Breast epithelium (tissue), 4 donors: Measurements from ENCODE around the gene ZNF367. TPM values are rescaled to one million over a fixed set of nuclear protein-coding genes. Genes with fewer than 3 reads are reported as not detected.

Experiments used
- DNase-seq, 2 donors: peaks; one replicate each; pipeline ENCODE4 v3.0.0-alpha.2; 2019; ENCODE audit warnings: low spot score in 2 of 2
- H3K27ac ChIP-seq, 2 donors: fragments of 200-600 bp; sonication (generic) in 1 of 2; one replicate each; pipeline ENCODE4 v1.5.1; 2016 to 2019; ENCODE audit warnings: mild to moderate bottlenecking in 1 of 2
- H3K27me3 ChIP-seq, 2 donors: fragments of 200-600 bp; sonication (generic) in 1 of 2; one replicate each; pipeline versions ENCODE4 v1.5.1 to v1.6.0; 2017 to 2019; ENCODE audit warnings: control low read depth in 1 of 2, mild to moderate bottlenecking in 1 of 2
- H3K36me3 ChIP-seq: fragments of 200-600 bp; one replicate; pipeline ENCODE4 v1.5.1; 2019
- H3K4me1 ChIP-seq, 2 donors: fragments of 200-600 bp; sonication (generic); one replicate each; pipeline ENCODE4 v1.5.1; 2016 to 2019; ENCODE audit warnings: control low read depth in 1 of 2
- H3K4me3 ChIP-seq, 3 donors: fragments of 200-600 bp; sonication (generic); 1 replicate in 2 of 3; 2 replicates in 1 of 3; pipeline ENCODE4 v1.5.1; 2016 to 2019; ENCODE audit warnings: mild to moderate bottlenecking in 3 of 3, moderate library complexity in 2 of 3
- H3K9me3 ChIP-seq, 2 donors: fragments of 200-600 bp; sonication (generic) in 1 of 2; one replicate each; pipeline ENCODE4 v1.5.1; 2016 to 2019; ENCODE audit warnings: control low read depth in 1 of 2
- POLR2A ChIP-seq: fragments of 450-650 bp; IDR thresholded peaks from one replicate; pipeline ENCODE4 v1.6.1; 2016; ENCODE audit warnings: antibody characterized with exemption, mild to moderate bottlenecking, moderate library complexity
- POLR2AphosphoS5 ChIP-seq, 3 donors: sonication (generic); formaldehyde crosslinking; IDR thresholded peaks; one replicate each; pipeline ENCODE4 v1.6.1; 2017; ENCODE audit warnings: antibody characterized with exemption in 3 of 3
- intact Hi-C: fragments of 100-400 bp; cut with DNase I; formaldehyde crosslinking; loops from one replicate; pipeline ENCODE4 v1.15.1; 2023; ENCODE audit warnings: low total_unique reads
- total RNA-seq, 3 donors: library from RNA; depleted of rRNA; stranded (reverse); fragments of >200 nt; gene quantifications; one replicate each; pipeline ENCODE4 v1.1.0, GENCODE V29; 2016
- TF ChIP-seq, protein P1 (sequence below), 3 donors: fragments of 450-650 bp; IDR thresholded peaks; one replicate each; pipeline ENCODE4 v1.5.1; 2016 to 2017; ENCODE audit warnings: antibody characterized with exemption in 3 of 3, mild to moderate bottlenecking in 3 of 3, moderate library complexity in 3 of 3

ZNF367 gene
- total RNA-seq, 3 donors from 2014 or later, result 0.98 to 1.8 (median 1.2) TPM

DNA sequence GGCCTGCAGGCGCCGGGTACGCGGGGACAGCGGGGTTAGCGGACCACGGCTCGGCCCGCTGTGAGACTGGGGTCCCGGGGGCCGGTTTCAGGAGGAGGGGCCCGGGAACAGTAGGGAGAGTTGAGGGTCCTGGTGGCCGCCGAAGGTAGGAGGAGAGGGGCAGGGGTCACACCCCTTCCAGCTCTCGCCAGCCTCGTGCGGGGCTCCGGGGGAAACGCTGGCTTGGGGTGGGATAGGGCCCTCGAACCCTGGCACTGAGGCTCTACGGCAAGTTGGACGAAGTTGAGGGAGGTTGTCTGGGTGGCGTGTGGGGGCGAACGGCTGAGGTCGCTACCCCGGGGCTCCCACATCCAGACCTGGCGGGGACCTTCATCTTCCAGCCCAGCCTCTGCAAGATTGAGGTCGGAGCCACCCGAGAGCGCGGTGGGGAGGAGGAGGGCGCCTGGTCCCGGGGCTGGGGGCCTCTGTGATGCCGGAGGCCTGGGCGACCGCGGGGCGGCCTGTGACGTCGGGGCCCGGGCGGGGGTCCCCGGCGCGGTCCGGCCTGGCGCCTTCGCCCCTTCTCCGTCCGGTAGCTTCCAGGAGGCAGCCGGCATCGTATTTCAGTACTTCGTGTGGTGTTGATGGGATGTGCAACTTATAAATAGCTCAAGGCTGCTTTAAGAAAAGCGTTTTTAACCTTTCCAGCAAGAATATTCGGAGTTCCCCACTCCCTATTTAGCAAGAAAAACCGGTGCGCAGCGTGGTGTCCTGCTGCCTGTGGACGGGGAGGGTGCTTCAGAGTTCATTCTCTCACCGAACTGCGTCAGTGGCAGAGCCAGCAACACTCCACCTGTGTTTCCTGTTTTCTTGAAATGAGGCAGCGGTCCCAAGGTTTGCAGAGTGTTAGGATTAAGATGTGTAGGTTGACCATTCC lies 32.7 kb upstream of the ZNF367 start:
- Histone ChIP-seq H3K36me3 (no peaks in the 10 kb centered on the region), H3K4me3 (peak overlapping the region; percentile 76 to 95 (median 78)), H3K27ac (peak overlapping the region; percentile 81 to 89), H3K27me3 (no peaks in the 10 kb centered on the region), H3K9me3 (no peaks in the 10 kb centered on the region), H3K4me1 (no peaks in the 10 kb centered on the region)
- intact Hi-C loops, result no loop called here
- TF ChIP-seq, protein P1, sequence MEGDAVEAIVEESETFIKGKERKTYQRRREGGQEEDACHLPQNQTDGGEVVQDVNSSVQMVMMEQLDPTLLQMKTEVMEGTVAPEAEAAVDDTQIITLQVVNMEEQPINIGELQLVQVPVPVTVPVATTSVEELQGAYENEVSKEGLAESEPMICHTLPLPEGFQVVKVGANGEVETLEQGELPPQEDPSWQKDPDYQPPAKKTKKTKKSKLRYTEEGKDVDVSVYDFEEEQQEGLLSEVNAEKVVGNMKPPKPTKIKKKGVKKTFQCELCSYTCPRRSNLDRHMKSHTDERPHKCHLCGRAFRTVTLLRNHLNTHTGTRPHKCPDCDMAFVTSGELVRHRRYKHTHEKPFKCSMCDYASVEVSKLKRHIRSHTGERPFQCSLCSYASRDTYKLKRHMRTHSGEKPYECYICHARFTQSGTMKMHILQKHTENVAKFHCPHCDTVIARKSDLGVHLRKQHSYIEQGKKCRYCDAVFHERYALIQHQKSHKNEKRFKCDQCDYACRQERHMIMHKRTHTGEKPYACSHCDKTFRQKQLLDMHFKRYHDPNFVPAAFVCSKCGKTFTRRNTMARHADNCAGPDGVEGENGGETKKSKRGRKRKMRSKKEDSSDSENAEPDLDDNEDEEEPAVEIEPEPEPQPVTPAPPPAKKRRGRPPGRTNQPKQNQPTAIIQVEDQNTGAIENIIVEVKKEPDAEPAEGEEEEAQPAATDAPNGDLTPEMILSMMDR (IDR thresholded peaks at IDR 0.05), result no peak
- TF ChIP-seq POLR2A, result no peak
- TF ChIP-seq POLR2AphosphoS5 (IDR thresholded peaks at IDR 0.05), result no peak
- peak in 1 of 2 donors; percentile 32 for DNase-seq

DNA sequence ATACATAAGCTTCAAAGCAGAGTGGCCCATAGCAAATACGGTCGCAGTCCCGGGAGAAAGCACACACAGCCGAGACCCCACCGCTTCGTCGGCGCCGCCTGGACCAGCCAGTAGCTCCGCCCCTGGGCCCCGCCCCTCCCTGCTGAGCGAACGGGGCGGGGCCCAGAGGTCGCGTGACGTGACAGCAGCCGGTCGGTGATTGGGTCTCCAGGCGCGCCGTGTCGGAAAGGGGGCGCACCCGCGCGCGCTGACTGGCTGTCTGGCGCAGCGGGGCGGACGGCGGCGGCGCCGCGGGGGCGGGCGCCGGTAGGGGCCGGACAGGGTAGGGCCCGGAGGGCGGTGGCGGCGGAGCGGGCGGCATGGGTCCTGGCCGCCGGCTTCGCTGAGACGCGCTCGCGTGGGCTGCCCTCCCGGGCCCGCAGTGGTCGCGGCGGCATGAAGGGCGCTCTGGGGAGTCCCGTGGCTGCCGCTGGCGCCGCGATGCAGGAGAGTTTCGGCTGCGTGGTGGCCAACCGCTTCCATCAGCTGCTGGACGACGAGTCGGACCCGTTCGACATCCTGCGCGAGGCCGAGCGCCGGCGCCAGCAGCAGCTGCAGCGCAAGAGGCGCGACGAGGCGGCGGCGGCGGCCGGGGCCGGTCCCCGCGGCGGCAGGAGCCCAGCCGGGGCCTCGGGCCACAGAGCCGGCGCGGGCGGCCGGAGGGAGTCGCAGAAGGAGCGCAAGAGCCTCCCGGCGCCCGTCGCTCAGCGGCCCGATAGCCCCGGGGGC lies 31.9 kb upstream of the ZNF367 start, which contains the start of gene HABP4:
HABP4 (plus strand) TSS at position 325 of the 768 bp plus-strand sequence; CDS start at position 436, 111 bp downstream.
- Histone ChIP-seq H3K9me3 (no peaks in the 10 kb centered on the region), H3K4me1 (no peaks in the 10 kb centered on the region), H3K36me3 (no peaks in the 10 kb centered on the region), H3K27ac (peak within 1 kb of the TSS; percentile 81 to 89), H3K4me3 (peak within 1 kb of the TSS; percentile 76 to 95 (median 78)), H3K27me3 (no peaks in the 10 kb centered on the region)
- DNase-seq, result peak; percentile 96
- intact Hi-C loops, result no loop called here
- TF ChIP-seq, protein P1 (IDR thresholded peaks at IDR 0.05), result no peak
- TF ChIP-seq POLR2A (no peak), POLR2AphosphoS5 (IDR thresholded peaks at IDR 0.05) (peak; percentile 27 to 65 (median 31))

- Histone ChIP-seq H3K36me3 (no peaks in the 10 kb centered on the region), H3K27me3 (no peaks in the 10 kb centered on the region), H3K4me1 (no peaks in the 10 kb centered on the region), H3K9me3 (no peaks in the 10 kb centered on the region), H3K27ac (peak overlapping the region; percentile 81 to 89), H3K4me3 (peak overlapping the region; percentile 76 to 95 (median 78))
- intact Hi-C loops, result no loop called here
- DNase-seq, result no peak
- no peak for TF ChIP-seq POLR2A
- TF ChIP-seq, protein P1 (IDR thresholded peaks at IDR 0.05), result peak in 1 of 3 donors; percentile 7
Observed at GRCh38 chr9:96449523-96449844, 31.3 kb upstream of the ZNF367 start.

DNA sequence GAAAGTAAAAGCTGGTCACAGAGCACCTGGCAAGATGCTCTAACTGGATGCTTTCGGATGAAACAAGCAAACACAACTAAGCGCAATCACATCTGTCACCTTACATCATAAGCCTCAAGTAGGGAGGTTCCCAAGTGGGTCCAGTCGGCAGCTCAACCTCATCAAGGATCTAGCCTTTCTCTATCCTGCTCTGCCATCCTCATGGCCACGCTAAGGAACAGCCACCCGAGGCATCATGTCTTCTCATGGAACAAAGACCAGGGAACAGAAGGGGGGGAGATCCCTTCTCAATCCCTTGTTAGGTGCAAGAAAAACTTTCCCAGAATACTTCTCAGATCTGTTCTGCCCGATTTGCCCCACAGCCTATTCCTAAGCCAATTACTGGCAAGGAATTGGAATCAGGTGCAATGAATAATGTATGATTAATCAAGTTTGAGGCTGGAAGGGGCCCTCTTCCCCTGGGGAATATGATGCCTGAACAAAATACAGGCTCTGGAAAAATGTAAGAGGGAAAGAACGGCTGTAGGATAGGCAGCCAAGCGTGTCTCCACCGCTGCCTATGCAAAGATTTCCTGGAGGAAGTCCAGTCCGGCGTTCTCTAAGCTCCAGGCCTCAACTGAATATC lies 30.5 kb upstream of the ZNF367 start:
- no peak for DNase-seq
- no peaks in the 10 kb centered on the region for H3K4me1 ChIP-seq
- intact Hi-C loops, result no loop called here
- no peaks in the 10 kb centered on the region for H3K9me3 ChIP-seq
- H3K27me3 ChIP-seq, result no peaks in the 10 kb centered on the region
- H3K36me3 ChIP-seq, result no peaks in the 10 kb centered on the region
- TF ChIP-seq POLR2A (no peak), POLR2AphosphoS5 (IDR thresholded peaks at IDR 0.05) (no peak)
- TF ChIP-seq, protein P1 (IDR thresholded peaks at IDR 0.05), result no peak
- H3K4me3 ChIP-seq, result no peak overlapping the region
- H3K27ac ChIP-seq, result no peak overlapping the region
